ENCODE results near the gene TUBG1.

GRCh38 chr17:42568341-42569111 lies 41.0 kb upstream of the TUBG1 start:
- TF ChIP-seq CTCF (IDR thresholded peaks at IDR 0.05) (no peak), POLR2A (IDR thresholded peaks at IDR 0.05) (no peak), EP300 (IDR thresholded peaks at IDR 0.05) (no peak)
